ENCODE measurements around the gene OSBP2. TPM values are rescaled to one million over a fixed set of nuclear protein-coding genes. Genes with fewer than 3 reads are reported as not detected.

Gene OSBP2
- total and polyA plus RNA-seq, 10 of the 15 experiments (the other 5 are each of a cell fraction or from before 2014, with no cell fraction given): 0.11 to 7.7 (median 3.6) TPM

DNA sequence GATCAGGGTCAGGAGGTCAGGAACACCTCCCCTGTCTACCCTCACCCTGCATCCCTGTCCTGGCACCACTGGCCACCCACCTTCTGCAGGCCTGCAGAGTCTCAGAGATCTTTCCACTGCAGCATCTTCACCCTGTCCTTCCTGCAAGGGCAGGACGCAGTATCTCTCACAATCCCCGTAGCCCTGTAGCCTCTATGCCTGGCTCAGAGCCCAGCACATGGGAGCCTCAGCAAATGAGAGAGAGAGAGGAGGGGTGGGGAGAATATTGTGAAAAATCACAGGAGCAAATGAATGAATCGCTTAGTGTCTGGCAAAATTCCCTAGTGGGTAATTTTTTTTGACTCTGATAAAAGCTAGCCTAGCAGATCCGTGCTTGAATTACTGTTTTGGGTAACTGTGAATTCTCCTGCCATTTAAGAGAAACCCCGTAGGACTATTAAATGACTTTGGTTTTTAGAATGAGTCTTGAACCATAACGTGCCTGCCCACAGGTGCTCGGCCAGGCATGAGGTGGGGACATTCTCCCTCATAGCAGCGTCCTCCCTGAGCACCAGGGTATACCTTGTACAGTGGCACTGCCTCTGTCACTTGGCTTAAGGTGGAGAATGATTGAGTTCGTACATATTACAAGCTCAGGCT, 182.4 kb downstream of the OSBP2 start:
- no peaks in the 10 kb centered on the region for H3K9me3 ChIP-seq (replicated peaks; ENCODE audit: control insufficient read depth, insufficient read depth, low read length)
- H2AFZ ChIP-seq (ENCODE audit: control insufficient read depth, low read depth, low read length): no peak overlapping the region
- CTCF ChIA-PET: no interaction called here
- in situ Hi-C loops (cut with MboI) (no loop called here), intact Hi-C loops (cut with micrococcal nuclease; ENCODE audit: unreplicated experiment) (no loop called here)
- no peak overlapping the region for H3K4me2 ChIP-seq (ENCODE audit: control insufficient read depth, insufficient read depth)
- RAD21 ChIA-PET (ENCODE audit: unreplicated experiment): no interaction called here
- no peaks in the 10 kb centered on the region for H3K36me3 ChIP-seq (ENCODE audit: control insufficient read depth in 2 of 2, insufficient read depth in 2 of 2, low read length in 1 of 2)
- POLR2A ChIA-PET: no interaction called here
- no peaks in the 10 kb centered on the region for H4K20me1 ChIP-seq (ENCODE audit: control insufficient read depth, insufficient read depth)
- H3K27ac ChIP-seq (ENCODE audit: control insufficient read depth, insufficient read depth): no peak overlapping the region
- H3K9ac ChIP-seq (ENCODE audit: control insufficient read depth, insufficient read depth, low read length): no peak overlapping the region
- H3K79me2 ChIP-seq (ENCODE audit: control insufficient read depth, insufficient read depth, low read length): no peaks in the 10 kb centered on the region
- no TSS peak for BruUV-seq (replicated peaks)
- DNase-seq (ENCODE audit: low read depth, low spot score) (no peak), ATAC-seq (peak; percentile 35), FAIRE-seq (no peak)
- WGBS (ENCODE audit: insufficient coverage, insufficient replicate concordance, low lambda C conversion rate, missing lambda C conversion rate): 0% methylated on average over 9 of the region's 9 CpGs
- TF ChIP-seq EED (IDR thresholded peaks at IDR 0.05; ENCODE audit: low read depth) (no peak), BCL11A (IDR thresholded peaks at IDR 0.05; ENCODE audit: low read depth, low read length) (no peak), ZZZ3 (IDR thresholded peaks at IDR 0.05; ENCODE audit: control insufficient read depth, insufficient read length, low read depth) (no peak), NR2F1 (conservative IDR thresholded peaks at IDR 0.05) (no peak), MYB (IDR thresholded peaks at IDR 0.05; ENCODE audit: borderline replicate concordance, low read depth, low read length) (no peak), SREBF1 (IDR thresholded peaks at IDR 0.05; ENCODE audit: low read length) (no peak)
- TF ChIP-seq, protein P1, sequence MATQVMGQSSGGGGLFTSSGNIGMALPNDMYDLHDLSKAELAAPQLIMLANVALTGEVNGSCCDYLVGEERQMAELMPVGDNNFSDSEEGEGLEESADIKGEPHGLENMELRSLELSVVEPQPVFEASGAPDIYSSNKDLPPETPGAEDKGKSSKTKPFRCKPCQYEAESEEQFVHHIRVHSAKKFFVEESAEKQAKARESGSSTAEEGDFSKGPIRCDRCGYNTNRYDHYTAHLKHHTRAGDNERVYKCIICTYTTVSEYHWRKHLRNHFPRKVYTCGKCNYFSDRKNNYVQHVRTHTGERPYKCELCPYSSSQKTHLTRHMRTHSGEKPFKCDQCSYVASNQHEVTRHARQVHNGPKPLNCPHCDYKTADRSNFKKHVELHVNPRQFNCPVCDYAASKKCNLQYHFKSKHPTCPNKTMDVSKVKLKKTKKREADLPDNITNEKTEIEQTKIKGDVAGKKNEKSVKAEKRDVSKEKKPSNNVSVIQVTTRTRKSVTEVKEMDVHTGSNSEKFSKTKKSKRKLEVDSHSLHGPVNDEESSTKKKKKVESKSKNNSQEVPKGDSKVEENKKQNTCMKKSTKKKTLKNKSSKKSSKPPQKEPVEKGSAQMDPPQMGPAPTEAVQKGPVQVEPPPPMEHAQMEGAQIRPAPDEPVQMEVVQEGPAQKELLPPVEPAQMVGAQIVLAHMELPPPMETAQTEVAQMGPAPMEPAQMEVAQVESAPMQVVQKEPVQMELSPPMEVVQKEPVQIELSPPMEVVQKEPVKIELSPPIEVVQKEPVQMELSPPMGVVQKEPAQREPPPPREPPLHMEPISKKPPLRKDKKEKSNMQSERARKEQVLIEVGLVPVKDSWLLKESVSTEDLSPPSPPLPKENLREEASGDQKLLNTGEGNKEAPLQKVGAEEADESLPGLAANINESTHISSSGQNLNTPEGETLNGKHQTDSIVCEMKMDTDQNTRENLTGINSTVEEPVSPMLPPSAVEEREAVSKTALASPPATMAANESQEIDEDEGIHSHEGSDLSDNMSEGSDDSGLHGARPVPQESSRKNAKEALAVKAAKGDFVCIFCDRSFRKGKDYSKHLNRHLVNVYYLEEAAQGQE (IDR thresholded peaks at IDR 0.05; ENCODE audit: low read depth, low read length): no peak
- no peak overlapping the region for H3K4me3 ChIP-seq
- SMC1A ChIA-PET (ENCODE audit: uncharacterized antibody, unreplicated experiment): no interaction called here
- H3K27me3 ChIP-seq (replicated peaks in 1 of 2; ENCODE audit: control insufficient read depth in 2 of 2, insufficient read depth in 2 of 2, low read length in 1 of 2): no peaks in the 10 kb centered on the region
- no peaks in the 10 kb centered on the region for H3K4me1 ChIP-seq (ENCODE audit: control insufficient read depth, insufficient read depth, low read length)
